WTC11 (cell line): ENCODE measurements around the gene CAMTA1. TPM values are rescaled to one million over a fixed set of nuclear protein-coding genes. Genes with fewer than 3 reads are reported as not detected.

ENCODE experiments used
- ATAC-seq: fragments of 200-7000 bp; cut with Tn5 transposase; 2 replicates; pipeline ENCODE4 v1.10.0; 2021; ENCODE audit warnings: mild to moderate bottlenecking, moderate library complexity
- CTCF ChIA-PET: fragments of 300-600 bp; sonication (Branson Sonifier 250); formaldehyde crosslinking; loops from one replicate; lab custom pipeline; 2021; ENCODE audit warnings: antibody characterized with exemption; lab: Charles Lee
- POLR2A ChIA-PET: fragments of 350-600 bp; sonication (Branson Sonifier 250); formaldehyde crosslinking; loops from one replicate; lab custom pipeline; 2021; ENCODE audit warnings: antibody characterized with exemption; lab: Charles Lee
- DNase-seq: peaks from one replicate; pipeline ENCODE4 v3.0.0; 2021; ENCODE audit warnings: low spot score
- H3K27ac Mint-ChIP-seq: 2 replicates; pipeline ENCODE4 v1.8.0; 2021; ENCODE audit warnings: mixed read lengths
- H3K27me3 Mint-ChIP-seq: 2 replicates; pipeline ENCODE4 v1.8.0; 2021; ENCODE audit warnings: low read depth, mild to moderate bottlenecking, moderate library complexity, mixed read lengths
- H3K36me3 Mint-ChIP-seq: 2 replicates; pipeline ENCODE4 v1.8.0; 2021; ENCODE audit warnings: mixed read lengths
- H3K4me1 Mint-ChIP-seq: 2 replicates; pipeline ENCODE4 v1.8.0; 2022; ENCODE audit warnings: mixed read lengths
- H3K4me3 Mint-ChIP-seq: 2 replicates; pipeline ENCODE4 v1.8.0; 2021; ENCODE audit warnings: mild to moderate bottlenecking, moderate library complexity, mixed read lengths
- H3K9me3 Mint-ChIP-seq: 2 replicates; pipeline ENCODE4 v1.8.0; 2021; ENCODE audit warnings: mixed read lengths
- AR ChIP-seq: fragments of 250-450 bp; sonication (Bioruptor Pico); IDR thresholded peaks from 2 replicates; pipeline ENCODE4 v1.9.0; 2021; ENCODE audit warnings: mild to moderate bottlenecking
- ATF1 ChIP-seq: sonication (generic); formaldehyde crosslinking; IDR thresholded peaks from 2 replicates; pipeline ENCODE4 v1.8.1; 2023; ENCODE audit warnings: mild to moderate bottlenecking, moderate library complexity, missing genetic modification reagents
- CDX4 ChIP-seq: fragments of 250-450 bp; sonication (Bioruptor Pico); IDR thresholded peaks from 2 replicates; pipeline ENCODE4 v1.9.0; 2021; ENCODE audit warnings: moderate library complexity, mild to moderate bottlenecking, inconsistent platforms, borderline replicate concordance
- CTCF ChIP-seq: fragments of 200-600 bp; IDR thresholded peaks from 2 replicates; pipeline ENCODE4 v1.8.0; 2022; ENCODE audit warnings: antibody characterized with exemption
- FOXK1 ChIP-seq: sonication (generic); formaldehyde crosslinking; IDR thresholded peaks from 2 replicates; pipeline ENCODE4 v1.8.0; 2022; ENCODE audit warnings: mild to moderate bottlenecking, moderate library complexity, missing genetic modification reagents
- FOXP1 ChIP-seq: sonication (generic); formaldehyde crosslinking; IDR thresholded peaks from 2 replicates; pipeline ENCODE4 v1.8.0; 2022; ENCODE audit warnings: missing genetic modification reagents, mild to moderate bottlenecking, moderate library complexity, borderline replicate concordance
- GRHL2 ChIP-seq: fragments of 250-450 bp; sonication (Bioruptor Pico); IDR thresholded peaks from 2 replicates; pipeline ENCODE4 v1.8.0; 2022; ENCODE audit warnings: mild to moderate bottlenecking, moderate library complexity; ENCODE audit not compliant: insufficient replicate concordance, severe bottlenecking
- IRF1 ChIP-seq: sonication (generic); formaldehyde crosslinking; IDR thresholded peaks from 2 replicates; pipeline ENCODE4 v1.8.0; 2023; ENCODE audit warnings: missing genetic modification reagents
- KAT7 ChIP-seq: sonication (generic); formaldehyde crosslinking; IDR thresholded peaks from 2 replicates; pipeline ENCODE4 v1.8.1; 2023; ENCODE audit warnings: missing genetic modification reagents, mild to moderate bottlenecking, borderline replicate concordance
- NFYB ChIP-seq: sonication (generic); formaldehyde crosslinking; conservative IDR thresholded peaks from 2 replicates; pipeline ENCODE4 v1.8.0; 2022; ENCODE audit warnings: low read depth, missing genetic modification reagents
- NR3C1 ChIP-seq: sonication (generic); formaldehyde crosslinking; conservative IDR thresholded peaks from 2 replicates; pipeline ENCODE4 v1.8.1; 2023; ENCODE audit warnings: low read depth, mild to moderate bottlenecking, missing genetic modification reagents
- SOX15 ChIP-seq: fragments of 250-450 bp; sonication (Bioruptor Pico); IDR thresholded peaks from 2 replicates; pipeline ENCODE4 v1.9.0; 2021; ENCODE audit warnings: mild to moderate bottlenecking
- TP53 ChIP-seq: sonication (generic); formaldehyde crosslinking; IDR thresholded peaks from 2 replicates; pipeline ENCODE4 v1.8.1; 2023; ENCODE audit warnings: mild to moderate bottlenecking, missing genetic modification reagents
- USF2 ChIP-seq: sonication (generic); formaldehyde crosslinking; IDR thresholded peaks from 2 replicates; pipeline ENCODE4 v1.8.1; 2023; ENCODE audit warnings: mild to moderate bottlenecking, missing genetic modification reagents, moderate library complexity
- ZBTB21 ChIP-seq: sonication (generic); formaldehyde crosslinking; IDR thresholded peaks from 2 replicates; pipeline ENCODE4 v1.8.1; 2023; ENCODE audit warnings: mild to moderate bottlenecking, missing genetic modification reagents, borderline replicate concordance
- ZNF512 ChIP-seq: sonication (generic); formaldehyde crosslinking; IDR thresholded peaks from 2 replicates; pipeline ENCODE4 v1.8.1; 2022; ENCODE audit warnings: missing genetic modification reagents, borderline replicate concordance
- total RNA-seq: library from RNA; stranded (reverse); gene quantifications from 3 replicates; pipeline ENCODE4 v1.2.3, GENCODE V29; 2021
- TF ChIP-seq, protein P1 (sequence below): fragments of 250-450 bp; sonication (Bioruptor Pico); IDR thresholded peaks from 2 replicates; pipeline ENCODE4 v1.8.0; 2021; ENCODE audit warnings: mild to moderate bottlenecking
- TF ChIP-seq, protein P2 (sequence below): sonication (generic); formaldehyde crosslinking; IDR thresholded peaks from 2 replicates; pipeline ENCODE4 v1.8.0; 2022; ENCODE audit warnings: mild to moderate bottlenecking, missing genetic modification reagents
- TF ChIP-seq, protein P3 (sequence below): fragments of 250-450 bp; sonication (Bioruptor Pico); IDR thresholded peaks from 2 replicates; pipeline ENCODE4 v1.9.0; 2021; ENCODE audit warnings: mild to moderate bottlenecking, borderline replicate concordance
- TF ChIP-seq, protein P4 (sequence below): sonication (generic); formaldehyde crosslinking; IDR thresholded peaks from 2 replicates; pipeline ENCODE4 v1.8.1; 2023; ENCODE audit warnings: mild to moderate bottlenecking, missing genetic modification reagents, moderate library complexity

CAMTA1 gene
- total RNA-seq, 1 experiment from 2014 or later: 86.4 TPM

- TF ChIP-seq, protein P1, sequence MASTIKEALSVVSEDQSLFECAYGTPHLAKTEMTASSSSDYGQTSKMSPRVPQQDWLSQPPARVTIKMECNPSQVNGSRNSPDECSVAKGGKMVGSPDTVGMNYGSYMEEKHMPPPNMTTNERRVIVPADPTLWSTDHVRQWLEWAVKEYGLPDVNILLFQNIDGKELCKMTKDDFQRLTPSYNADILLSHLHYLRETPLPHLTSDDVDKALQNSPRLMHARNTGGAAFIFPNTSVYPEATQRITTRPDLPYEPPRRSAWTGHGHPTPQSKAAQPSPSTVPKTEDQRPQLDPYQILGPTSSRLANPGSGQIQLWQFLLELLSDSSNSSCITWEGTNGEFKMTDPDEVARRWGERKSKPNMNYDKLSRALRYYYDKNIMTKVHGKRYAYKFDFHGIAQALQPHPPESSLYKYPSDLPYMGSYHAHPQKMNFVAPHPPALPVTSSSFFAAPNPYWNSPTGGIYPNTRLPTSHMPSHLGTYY: no peak
- TF ChIP-seq SOX15 (CRISPR knock-in tag) (no peak), CDX4 (no peak), ATF1 (CRISPR knock-in tag) (no peak), KAT7 (no peak)
- TF ChIP-seq, protein P2, sequence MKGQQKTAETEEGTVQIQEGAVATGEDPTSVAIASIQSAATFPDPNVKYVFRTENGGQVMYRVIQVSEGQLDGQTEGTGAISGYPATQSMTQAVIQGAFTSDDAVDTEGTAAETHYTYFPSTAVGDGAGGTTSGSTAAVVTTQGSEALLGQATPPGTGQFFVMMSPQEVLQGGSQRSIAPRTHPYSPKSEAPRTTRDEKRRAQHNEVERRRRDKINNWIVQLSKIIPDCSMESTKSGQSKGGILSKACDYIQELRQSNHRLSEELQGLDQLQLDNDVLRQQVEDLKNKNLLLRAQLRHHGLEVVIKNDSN (CRISPR knock-in tag): no peak
- TF ChIP-seq, all 79 proteins: peak for 0
These were observed 1024.5 kb downstream of the CAMTA1 start (continued) for GRCh38 chr1:7809742-7810141.

DNA sequence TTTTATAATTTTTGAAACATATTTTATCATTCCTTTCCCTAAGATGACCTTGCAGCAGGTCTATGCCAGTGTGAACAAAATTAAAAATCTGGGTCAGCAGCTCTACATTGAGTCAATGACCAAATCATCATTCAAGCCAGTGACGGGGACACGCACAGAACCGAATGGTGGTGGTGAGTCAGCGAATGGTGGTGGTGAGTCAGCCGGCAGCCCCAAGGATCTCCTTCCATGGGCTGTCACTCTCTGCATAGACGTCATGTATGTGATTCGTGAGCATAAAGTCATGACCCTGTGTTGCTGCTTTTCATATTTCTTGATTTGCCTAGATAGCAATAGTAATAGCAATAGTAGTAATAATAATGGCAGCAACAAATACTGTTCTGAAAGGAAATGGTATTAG, 1025.1 kb downstream of the CAMTA1 start:
- ATAC-seq: no peak
- Mint-ChIP-seq H3K4me1 (no peaks in the 10 kb centered on the region), H3K9me3 (peaks cover 25% of the 10 kb centered on the region), H3K27me3 (peaks cover 6% of the 10 kb centered on the region; the same call in 1 of the 2 replicates), H3K36me3 (peaks cover 36% of the 10 kb centered on the region), H3K4me3 (no peak overlapping the region), H3K27ac (no peak overlapping the region)
- POLR2A ChIA-PET: no interaction called here
- DNase-seq: no peak
- CTCF ChIA-PET: no interaction called here
- TF ChIP-seq TP53: no peak
- TF ChIP-seq FOXK1: no peak
- TF ChIP-seq IRF1 (CRISPR knock-in tag): no peak
- no peak for TF ChIP-seq USF2 (CRISPR knock-in tag)
- no peak for TF ChIP-seq ZBTB21 (CRISPR knock-in tag)
- no peak for TF ChIP-seq NR3C1 (CRISPR knock-in tag)
- no peak for TF ChIP-seq GRHL2 (CRISPR knock-in tag)
- no peak for TF ChIP-seq AR
- TF ChIP-seq CTCF: no peak
- TF ChIP-seq FOXP1 (CRISPR knock-in tag): no peak
- no peak for TF ChIP-seq ZNF512 (CRISPR knock-in tag)
- TF ChIP-seq, protein P3, sequence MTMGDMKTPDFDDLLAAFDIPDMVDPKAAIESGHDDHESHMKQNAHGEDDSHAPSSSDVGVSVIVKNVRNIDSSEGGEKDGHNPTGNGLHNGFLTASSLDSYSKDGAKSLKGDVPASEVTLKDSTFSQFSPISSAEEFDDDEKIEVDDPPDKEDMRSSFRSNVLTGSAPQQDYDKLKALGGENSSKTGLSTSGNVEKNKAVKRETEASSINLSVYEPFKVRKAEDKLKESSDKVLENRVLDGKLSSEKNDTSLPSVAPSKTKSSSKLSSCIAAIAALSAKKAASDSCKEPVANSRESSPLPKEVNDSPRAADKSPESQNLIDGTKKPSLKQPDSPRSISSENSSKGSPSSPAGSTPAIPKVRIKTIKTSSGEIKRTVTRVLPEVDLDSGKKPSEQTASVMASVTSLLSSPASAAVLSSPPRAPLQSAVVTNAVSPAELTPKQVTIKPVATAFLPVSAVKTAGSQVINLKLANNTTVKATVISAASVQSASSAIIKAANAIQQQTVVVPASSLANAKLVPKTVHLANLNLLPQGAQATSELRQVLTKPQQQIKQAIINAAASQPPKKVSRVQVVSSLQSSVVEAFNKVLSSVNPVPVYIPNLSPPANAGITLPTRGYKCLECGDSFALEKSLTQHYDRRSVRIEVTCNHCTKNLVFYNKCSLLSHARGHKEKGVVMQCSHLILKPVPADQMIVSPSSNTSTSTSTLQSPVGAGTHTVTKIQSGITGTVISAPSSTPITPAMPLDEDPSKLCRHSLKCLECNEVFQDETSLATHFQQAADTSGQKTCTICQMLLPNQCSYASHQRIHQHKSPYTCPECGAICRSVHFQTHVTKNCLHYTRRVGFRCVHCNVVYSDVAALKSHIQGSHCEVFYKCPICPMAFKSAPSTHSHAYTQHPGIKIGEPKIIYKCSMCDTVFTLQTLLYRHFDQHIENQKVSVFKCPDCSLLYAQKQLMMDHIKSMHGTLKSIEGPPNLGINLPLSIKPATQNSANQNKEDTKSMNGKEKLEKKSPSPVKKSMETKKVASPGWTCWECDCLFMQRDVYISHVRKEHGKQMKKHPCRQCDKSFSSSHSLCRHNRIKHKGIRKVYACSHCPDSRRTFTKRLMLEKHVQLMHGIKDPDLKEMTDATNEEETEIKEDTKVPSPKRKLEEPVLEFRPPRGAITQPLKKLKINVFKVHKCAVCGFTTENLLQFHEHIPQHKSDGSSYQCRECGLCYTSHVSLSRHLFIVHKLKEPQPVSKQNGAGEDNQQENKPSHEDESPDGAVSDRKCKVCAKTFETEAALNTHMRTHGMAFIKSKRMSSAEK (CRISPR knock-in tag): no peak
- TF ChIP-seq NFYB (CRISPR knock-in tag): no peak
- TF ChIP-seq, protein P4, sequence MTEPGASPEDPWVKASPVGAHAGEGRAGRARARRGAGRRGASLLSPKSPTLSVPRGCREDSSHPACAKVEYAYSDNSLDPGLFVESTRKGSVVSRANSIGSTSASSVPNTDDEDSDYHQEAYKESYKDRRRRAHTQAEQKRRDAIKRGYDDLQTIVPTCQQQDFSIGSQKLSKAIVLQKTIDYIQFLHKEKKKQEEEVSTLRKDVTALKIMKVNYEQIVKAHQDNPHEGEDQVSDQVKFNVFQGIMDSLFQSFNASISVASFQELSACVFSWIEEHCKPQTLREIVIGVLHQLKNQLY (CRISPR knock-in tag): no peak
